NCI-H446 (cell line): ENCODE measurements around the gene APPL2.
A peak's percentile ranks its signal among the peaks of the same experiment; 100 is the strongest.
"Not testable (repeated sequence)": the region's sequence is repeated elsewhere in the genome, so short reads cannot be mapped to it uniquely, and the experiment has no call there.

Source experiments
- DNase-seq, 2 experiments: peaks; one replicate each; lab custom pipeline; 2025; lab: John Stamatoyannopoulos, UW

Gene APPL2

GRCh38 chr12:105256011-105256410, 20.0 kb upstream of the APPL2 start:
- no peak for DNase-seq

GRCh38 chr12:105253866-105254513, 18.0 kb upstream of the APPL2 start:
- DNase-seq = no peak

GRCh38 chr12:105252901-105253300, 16.9 kb upstream of the APPL2 start:
- no peak for DNase-seq

- not testable (repeated sequence) for DNase-seq
Observed at GRCh38 chr12:105245776-105246427, 9.9 kb upstream of the APPL2 start.

GRCh38 chr12:105245291-105245690, 9.3 kb upstream of the APPL2 start:
- DNase-seq = no peak

- DNase-seq = no peak
Observed at GRCh38 chr12:105240228-105240627, 4.3 kb upstream of the APPL2 start.

- no peak for DNase-seq
Observed at GRCh38 chr12:105239304-105239703, 3.3 kb upstream of the APPL2 start.

- DNase-seq = no peak
Observed at GRCh38 chr12:105237666-105238065, 1.7 kb upstream of the APPL2 start.

- no peak for DNase-seq
Observed at GRCh38 chr12:105235281-105235731, 668 bp downstream of the APPL2 start.

GRCh38 chr12:105234197-105234596, 1.8 kb downstream of the APPL2 start:
- DNase-seq = no peak

GRCh38 chr12:105233041-105233905, 2.7 kb downstream of the APPL2 start:
- DNase-seq = no peak

GRCh38 chr12:105231396-105231795, 4.6 kb downstream of the APPL2 start:
- DNase-seq = no peak

GRCh38 chr12:105229371-105229770, 6.6 kb downstream of the APPL2 start:
- DNase-seq = no peak

- DNase-seq = no peak
Observed at GRCh38 chr12:105228966-105229365, 7.0 kb downstream of the APPL2 start.

- DNase-seq = no peak
Observed at GRCh38 chr12:105228494-105228893, 7.5 kb downstream of the APPL2 start.

GRCh38 chr12:105227879-105228278, 8.1 kb downstream of the APPL2 start:
- no peak for DNase-seq

- DNase-seq = peak in 1 of 2 experiments; percentile 10
Observed at GRCh38 chr12:105226219-105226618, 9.8 kb downstream of the APPL2 start.

- no peak for DNase-seq
Observed at GRCh38 chr12:105225505-105226015, 10.4 kb downstream of the APPL2 start.

- DNase-seq = no peak
Observed at GRCh38 chr12:105224399-105224798, 11.6 kb downstream of the APPL2 start.

GRCh38 chr12:105223884-105224283, 12.1 kb downstream of the APPL2 start:
- DNase-seq = no peak

- no peak for DNase-seq
Observed at GRCh38 chr12:105223352-105223845, 12.6 kb downstream of the APPL2 start.

- DNase-seq = no peak
Observed at GRCh38 chr12:105222726-105223351, 13.1 kb downstream of the APPL2 start.
